ENCODE measurements around the gene LRCH1. TPM values are rescaled to one million over a fixed set of nuclear protein-coding genes. Genes with fewer than 3 reads are reported as not detected.

Gene LRCH1
- total RNA-seq, 1 donor from 2014 or later = 21.8 TPM

DNA sequence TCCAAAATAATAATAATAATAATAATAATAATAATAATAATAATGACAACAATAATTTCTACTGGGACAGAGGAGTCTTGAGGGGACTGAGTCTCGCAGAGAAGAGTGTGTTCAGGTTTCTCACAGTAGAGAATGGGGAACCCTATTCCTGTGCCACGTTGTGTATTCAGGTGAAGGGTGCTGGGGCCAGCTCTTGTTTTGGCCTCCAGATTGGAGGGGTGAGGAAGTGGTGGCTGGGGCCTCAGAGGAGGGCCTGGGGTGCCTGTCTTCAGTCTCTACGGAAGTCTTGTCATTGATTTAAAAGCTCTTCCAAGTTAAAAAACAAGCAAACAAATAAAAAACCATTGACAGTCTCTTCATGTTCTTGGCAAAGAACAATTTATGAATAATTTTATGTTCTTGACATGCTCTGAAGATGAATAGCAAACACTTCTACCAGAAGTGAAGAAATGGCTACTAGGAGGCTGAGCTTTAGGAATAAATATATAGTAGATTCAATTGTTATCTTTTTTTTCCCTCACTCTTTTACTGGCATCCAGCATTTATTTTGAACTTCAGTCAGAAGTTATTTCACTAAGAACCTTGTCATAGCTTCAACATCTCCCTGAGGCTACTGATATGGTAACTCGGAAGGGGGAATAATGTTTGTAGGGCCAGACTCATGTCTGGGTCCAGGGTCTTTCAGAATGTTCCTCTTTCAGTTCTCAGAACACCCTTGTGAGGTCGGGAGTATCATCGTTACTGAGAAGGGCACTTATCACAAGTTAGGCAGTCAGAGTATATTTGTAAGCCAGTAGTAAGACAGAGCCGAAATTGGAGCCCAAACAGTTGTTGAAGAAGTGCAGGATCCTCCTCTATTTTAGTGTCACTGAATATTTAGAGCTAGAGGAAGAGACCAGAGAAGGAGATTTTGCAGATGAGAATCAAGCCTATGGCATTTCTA lies 13.1 kb downstream of the LRCH1 start:
- DNase-seq = no peak

DNA sequence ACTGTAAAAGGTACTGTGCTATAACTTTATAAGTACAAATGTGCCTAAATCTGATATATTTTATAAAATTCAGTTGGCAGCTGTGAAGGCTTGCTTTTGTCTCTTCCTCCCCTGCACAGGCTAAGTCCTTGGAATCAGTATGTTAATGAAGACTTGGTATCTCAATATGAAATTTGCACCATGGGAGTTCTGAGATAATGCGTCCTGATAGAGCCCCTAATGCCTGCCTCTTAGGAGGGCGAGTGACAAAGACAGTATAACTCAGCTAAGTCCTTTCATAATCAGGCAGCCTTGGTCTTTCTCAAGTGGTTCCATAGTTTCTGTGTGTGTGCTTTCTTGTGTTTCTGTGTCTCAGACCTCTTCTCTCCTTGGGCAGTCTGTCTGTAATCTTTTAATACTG lies 14.7 kb downstream of the LRCH1 start:
- DNase-seq = no peak

DNA sequence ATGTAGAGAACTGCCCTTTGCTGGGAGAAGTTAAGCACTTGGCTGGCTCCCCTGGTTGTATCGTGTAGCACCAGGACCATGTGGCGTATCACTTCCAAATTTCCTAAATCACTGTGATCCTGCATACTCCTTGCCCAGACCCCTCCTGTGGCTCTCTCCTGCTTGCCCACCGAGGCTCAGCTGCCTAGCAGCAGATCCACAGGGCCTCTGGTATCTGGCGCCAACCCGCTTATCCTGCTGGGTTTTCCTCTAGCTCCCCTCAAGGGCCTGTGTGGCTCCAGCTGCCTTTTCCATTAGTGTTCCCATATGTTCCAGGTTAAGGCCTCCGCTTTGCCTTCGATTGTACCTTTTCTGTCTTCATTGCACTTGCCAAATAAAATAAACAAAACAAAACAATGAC lies 16.5 kb downstream of the LRCH1 start:
- no peak for DNase-seq

DNA sequence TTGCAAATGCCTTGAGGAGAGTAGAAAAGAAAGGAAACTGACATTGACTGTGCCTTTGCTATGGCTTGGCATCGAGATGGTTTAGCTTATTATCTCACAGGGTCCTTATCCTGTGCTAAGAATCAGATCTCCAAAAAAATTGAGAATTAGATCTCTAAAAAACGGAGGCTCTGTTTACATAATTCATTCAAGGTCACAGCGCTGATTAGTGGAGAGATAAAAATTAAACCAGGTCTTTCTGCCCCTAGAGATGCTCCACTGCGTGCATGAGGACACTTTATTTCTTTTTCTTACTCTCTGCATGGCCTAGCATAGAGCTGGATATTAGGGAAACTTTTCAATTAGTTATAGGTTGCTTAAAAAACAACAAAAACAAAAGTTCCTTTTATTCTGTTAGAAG lies 17.3 kb downstream of the LRCH1 start:
- no peak for DNase-seq

GRCh38 chr13:46571189-46571908 lies 18.4 kb downstream of the LRCH1 start:
- DNase-seq = peak; percentile 8

DNA sequence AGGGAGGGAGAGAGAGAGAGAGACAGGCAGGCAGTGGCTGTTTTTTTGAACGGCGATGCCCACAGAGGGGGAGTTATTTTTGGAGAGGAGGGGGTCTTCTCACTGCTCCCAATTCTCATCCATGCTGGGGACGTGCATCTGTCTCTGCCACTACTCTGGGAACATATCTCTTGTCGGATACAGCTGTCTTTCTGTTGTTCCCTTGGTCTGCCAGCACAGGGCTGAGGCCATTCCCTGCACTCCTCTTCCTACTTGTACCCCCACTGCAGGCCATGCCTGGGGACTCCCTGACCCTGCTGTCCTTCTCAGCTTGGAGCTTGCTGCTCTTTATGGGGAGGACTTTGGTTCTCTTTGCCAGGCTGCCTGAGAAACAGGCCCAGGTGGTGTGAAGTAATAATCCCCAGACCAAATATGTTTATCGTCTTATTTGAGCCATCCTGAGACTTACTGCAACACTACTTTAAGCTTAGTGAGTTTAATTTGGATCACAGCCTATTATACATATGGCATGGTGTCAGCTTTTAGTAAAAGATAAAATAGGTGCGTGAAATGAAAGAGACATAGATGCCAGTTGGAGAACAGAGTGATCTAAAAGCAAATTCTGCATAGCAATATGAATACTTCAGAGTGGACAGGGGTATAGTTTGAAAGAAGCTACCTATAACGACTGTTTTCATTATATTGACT lies 19.1 kb downstream of the LRCH1 start:
- no peak for DNase-seq

DNA sequence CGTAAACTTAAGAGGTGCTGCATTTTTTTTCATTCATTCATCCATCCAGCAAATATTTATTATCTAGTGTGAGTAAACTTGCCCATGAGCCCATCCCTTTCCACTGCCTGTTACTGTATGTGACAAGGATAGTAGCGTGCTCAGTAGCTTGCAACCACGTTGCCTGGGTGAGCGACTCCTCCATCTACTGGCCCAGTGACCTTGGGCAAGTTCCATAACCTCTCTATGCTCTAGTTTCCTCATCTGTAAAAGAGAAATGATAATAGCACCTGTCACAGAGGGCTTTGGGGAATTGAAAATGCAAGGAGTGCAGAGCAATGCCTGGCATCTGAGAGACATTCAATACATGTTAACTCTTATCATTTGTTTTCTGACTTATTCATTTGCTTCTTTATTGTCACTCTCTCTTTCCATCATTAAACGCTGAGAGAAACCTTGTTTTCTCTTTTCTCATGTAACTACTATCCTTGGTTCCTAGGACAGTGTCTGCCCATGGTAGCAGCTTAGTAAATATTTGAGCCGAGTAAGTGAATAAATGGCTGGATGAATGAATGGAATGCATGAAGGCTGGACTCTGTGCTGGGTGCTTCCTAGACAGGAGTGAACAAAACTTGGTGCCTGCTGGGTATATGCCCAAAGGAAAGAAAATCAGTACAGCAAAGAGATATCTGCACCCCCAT lies 19.9 kb downstream of the LRCH1 start:
- no peak for DNase-seq

DNA sequence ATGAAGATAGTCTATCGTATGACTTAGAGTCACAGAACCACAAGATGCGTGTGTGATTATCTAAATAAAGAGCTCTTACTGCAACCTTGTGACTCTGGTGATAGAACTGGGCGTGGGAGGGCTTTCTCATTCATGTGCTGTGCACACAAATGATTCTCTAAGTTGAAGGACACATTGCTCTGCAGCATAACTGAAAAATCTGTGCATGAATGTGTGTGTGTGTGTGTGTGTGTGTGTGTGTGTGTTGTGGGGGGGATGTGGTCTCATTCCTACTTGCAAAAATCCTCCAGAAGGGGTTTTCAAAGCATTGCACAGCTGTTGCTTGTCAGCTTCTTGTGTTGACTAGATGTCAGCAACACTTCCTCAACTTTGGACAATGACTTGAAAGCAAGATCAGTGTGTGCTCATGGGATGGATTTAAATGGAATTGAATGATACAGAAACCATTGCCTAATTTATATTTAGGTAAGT lies 22.4 kb downstream of the LRCH1 start:
- DNase-seq = no peak

GRCh38 chr13:46575818-46576221 lies 22.9 kb downstream of the LRCH1 start:
- DNase-seq = peak; percentile 57

GRCh38 chr13:46576762-46577161 lies 23.8 kb downstream of the LRCH1 start:
- DNase-seq = no peak

DNA sequence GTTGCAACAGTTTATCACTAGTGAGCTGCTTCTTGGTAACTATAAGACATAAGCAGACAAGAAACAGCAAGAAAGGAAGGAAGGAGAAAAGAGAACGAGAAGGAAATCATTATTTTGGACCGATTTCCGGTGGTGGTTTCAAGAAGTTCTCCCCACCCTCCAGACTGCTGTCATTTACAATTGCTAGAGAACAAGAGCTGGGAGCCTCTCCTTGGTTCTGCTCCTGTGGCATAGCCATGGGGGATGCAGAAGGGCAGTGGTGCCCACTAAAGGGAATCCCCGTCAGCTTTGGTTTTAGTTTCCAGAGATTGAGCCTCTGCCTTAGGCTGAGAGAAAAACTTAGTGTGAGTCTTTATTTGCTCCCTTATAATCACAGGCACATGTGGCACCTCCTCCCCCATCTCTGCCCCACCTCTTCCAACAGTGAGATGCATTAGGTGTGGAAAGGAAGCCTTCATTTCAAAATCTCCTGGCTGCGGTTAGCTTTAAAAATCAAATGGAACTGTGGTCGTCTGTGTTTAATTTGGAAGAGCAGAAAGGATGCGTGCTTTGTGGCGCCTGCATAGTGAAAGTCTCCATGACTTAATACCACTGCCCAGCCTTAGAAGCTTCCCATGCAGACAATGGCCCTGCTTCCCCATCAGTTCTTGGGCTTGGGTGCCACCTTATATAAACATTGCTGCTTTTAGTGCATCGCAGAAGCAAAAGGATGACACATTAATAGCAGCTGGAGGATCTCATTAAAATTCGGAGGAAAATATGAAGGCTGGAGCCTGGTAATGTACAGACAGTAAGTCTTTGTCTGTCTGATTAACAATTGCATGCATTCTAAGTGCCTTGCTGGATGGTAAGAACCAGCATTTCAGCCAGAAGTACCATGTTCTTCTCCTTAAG lies 25.0 kb downstream of the LRCH1 start:
- DNase-seq = no peak

DNA sequence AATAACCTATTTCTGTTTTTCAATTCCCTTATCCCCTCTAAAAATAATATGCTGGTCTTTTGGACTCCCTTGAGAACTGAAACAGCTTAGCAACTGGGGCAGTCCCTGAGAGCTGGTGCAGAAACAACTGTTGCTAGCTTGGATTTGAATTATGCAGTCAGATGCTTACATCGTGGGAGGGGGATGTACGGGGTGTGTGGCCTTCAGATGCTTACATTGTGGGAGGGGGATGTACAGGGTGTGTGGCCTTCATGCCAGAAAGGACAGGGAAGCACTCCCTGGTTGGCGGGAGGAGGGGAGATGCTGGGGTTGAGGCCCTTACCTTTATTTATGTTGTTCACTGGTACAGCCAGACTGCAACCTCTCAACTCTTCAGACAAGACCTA lies 25.6 kb downstream of the LRCH1 start:
- DNase-seq = no peak

GRCh38 chr13:46580362-46580839 lies 27.4 kb downstream of the LRCH1 start:
- no peak for DNase-seq

DNA sequence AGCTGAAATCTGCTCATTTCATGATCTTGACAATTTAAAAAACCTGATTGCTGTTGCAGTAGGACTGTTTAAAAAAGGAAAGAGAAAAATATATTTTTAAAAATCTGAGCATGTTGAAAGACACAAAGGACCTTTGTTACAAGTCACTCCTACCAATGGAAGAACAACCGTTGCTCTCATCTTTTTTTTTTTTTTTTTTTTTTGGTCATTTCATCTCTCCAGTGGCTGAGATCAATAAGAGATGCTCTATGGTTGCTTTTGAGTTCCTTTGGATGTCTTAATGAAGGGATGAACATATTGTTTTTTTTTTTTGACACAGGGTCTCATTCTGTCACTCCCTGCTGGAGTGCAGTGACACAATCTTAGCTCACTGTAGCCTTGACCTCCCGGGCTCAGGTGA lies 29.2 kb downstream of the LRCH1 start:
- DNase-seq = no peak

GRCh38 chr13:46586751-46587514 lies 34.0 kb downstream of the LRCH1 start:
- no peak for DNase-seq

GRCh38 chr13:46587807-46588418 lies 34.9 kb downstream of the LRCH1 start:
- DNase-seq = no peak

GRCh38 chr13:46592385-46592784 lies 39.4 kb downstream of the LRCH1 start:
- no peak for DNase-seq

DNA sequence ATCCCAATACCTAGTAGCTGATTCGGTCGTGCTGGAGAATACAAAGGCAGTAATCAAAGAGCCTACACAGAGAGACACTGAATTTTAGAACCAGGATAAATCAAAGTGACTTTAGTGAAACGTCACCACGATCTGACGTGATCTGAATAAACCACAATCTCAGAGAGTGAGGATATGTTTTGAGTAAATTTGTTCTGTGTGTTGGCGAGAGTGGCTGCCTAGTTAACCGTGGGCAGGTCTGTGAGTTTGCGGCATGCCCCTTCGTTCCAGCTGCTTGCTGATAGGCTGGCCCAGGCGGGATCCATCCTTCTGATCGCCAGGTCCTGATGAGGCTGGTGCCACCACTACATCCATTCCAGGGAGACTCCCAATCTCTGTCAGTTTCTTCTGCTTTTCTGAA lies 40.4 kb downstream of the LRCH1 start:
- no peak for DNase-seq

DNA sequence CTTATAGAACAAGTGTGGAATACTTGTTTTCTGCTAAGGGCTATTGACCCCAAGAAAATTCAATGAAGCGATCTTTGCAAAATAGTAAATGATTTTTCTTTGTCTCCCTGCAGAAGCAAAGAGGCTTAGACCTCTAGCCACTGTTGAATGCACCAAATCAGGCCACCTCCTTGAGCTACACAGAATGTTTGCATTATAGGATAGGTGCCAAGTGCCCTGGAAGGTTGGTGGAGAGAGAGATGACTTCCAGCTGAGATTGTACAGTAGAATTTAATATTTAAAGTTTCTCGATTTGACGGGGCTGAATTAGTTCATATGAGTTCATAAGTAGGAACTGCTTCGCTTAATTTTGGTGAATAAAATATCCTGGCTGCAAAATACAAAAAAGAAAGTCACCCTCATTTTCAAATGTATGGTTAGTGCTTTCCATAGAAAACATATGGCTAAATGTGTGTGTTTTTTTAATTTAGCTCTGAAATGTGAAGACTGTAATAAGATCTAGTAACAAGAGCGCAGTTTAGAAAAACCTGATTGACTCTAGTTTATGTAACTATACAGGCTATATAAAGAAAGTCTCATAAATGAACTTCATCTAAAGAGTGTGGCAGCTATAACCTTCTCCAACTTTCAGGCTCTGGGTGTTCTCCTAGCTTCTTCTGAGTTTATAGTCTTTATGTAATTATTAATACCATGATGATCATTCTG lies 41.6 kb downstream of the LRCH1 start:
- DNase-seq = no peak
